Heart left ventricle (tissue), 13 donors: ENCODE results near the gene PTPRD.

Experiments
- POLR2A ChIP-seq, 2 donors: fragments of 450-650 bp; IDR thresholded peaks; one replicate each; pipeline ENCODE4 v1.6.1; 2017; ENCODE audit warnings: antibody characterized with exemption in 2 of 2, mild to moderate bottlenecking in 2 of 2, moderate library complexity in 2 of 2
- TF ChIP-seq, protein P1 (sequence below), 12 donors: fragments of 200-600 bp; sonication (generic) in 4 of 12; IDR thresholded peaks; one replicate each; pipeline versions ENCODE4 v1.5.0 to v1.8.0; 2018 to 2022; ENCODE audit warnings: antibody characterized with exemption in 12 of 12, mild to moderate bottlenecking in 5 of 12
- donor health status: ischemic (EF 13 %, LVEDD 7.1; RV severe dilation, severe dysfunction).
- donor health status: DM: no; HTN: yes; CAD: no.
- donor health status: DM: no; HTN: no; CAD: no.
- donor health status: ischemic (EF 25% LVEDD 6.9; RV normal size, moderate dysfunction).
- donor health status: ischemic (EF 25% LVEDD 5.7; RV mildly dilated, moderate dysfunction).
- donor health status: ischemic (EF 35%, LVEDD 5.7; RV mildly dilated, moderate dysfunction).
- donor health status: nonischemic (EF 11% LVEDD 7.7; RV severe dilation, severe dysfunction).
- donor health status: DM: yes; HTN: yes; CAD: no.
- donor health status: PGD.
- donor health status: ischemic (EF 29% LVEDD 5.4; RV normal size, mild dysfunction).
- donor health status: nonischemic (EF 23%, LVEDD 6.1; RV moderate dilation, normal function).

DNA sequence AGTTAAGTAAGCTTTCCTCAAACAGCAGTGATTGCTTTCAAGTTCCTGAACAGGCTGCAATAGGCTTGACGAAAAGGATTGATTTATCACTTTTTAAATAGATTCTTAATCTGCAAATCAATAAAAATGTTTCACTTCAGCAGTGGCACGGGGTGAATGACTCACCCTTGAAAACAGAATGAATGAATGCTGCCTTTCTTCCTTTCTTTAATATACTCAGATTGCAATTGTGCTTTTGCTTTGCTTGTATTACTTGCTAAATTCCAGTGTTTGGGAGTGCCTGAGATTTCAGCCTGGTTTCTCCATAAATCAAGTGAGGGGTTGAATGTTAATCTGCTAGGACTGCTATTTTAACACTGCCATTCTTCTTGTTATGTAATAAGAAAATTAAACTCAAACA lies 1293.8 kb downstream of the PTPRD start:
- TF ChIP-seq, protein P1, sequence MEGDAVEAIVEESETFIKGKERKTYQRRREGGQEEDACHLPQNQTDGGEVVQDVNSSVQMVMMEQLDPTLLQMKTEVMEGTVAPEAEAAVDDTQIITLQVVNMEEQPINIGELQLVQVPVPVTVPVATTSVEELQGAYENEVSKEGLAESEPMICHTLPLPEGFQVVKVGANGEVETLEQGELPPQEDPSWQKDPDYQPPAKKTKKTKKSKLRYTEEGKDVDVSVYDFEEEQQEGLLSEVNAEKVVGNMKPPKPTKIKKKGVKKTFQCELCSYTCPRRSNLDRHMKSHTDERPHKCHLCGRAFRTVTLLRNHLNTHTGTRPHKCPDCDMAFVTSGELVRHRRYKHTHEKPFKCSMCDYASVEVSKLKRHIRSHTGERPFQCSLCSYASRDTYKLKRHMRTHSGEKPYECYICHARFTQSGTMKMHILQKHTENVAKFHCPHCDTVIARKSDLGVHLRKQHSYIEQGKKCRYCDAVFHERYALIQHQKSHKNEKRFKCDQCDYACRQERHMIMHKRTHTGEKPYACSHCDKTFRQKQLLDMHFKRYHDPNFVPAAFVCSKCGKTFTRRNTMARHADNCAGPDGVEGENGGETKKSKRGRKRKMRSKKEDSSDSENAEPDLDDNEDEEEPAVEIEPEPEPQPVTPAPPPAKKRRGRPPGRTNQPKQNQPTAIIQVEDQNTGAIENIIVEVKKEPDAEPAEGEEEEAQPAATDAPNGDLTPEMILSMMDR (IDR thresholded peaks at IDR 0.05): no peak
- TF ChIP-seq POLR2A (IDR thresholded peaks at IDR 0.05): no peak
